H7 (cell line): ENCODE results near the gene NTN5. TPM values are rescaled to one million over a fixed set of nuclear protein-coding genes. Genes with fewer than 3 reads are reported as not detected.
A peak's percentile ranks its signal among the peaks of the same experiment; 100 is the strongest.
"Not testable (repeated sequence)": the region's sequence is repeated elsewhere in the genome, so short reads cannot be mapped to it uniquely, and the experiment has no call there.

Experiments used
- DNase-seq: peaks from one replicate; pipeline ENCODE4 v3.0.0; 2012
- H3K27me3 ChIP-seq: 2 replicates; pipeline ENCODE4 v1.6.0; 2011; ENCODE audit warnings: mild to moderate bottlenecking, low read length; ENCODE audit not compliant: control insufficient read depth, insufficient read depth
- H3K36me3 ChIP-seq: replicated peaks from 2 replicates; pipeline ENCODE4 v1.5.1; 2011; ENCODE audit warnings: low read length; ENCODE audit not compliant: control insufficient read depth, insufficient read depth
- H3K4me3 ChIP-seq: 2 replicates; pipeline ENCODE4 v1.5.1; 2011; ENCODE audit warnings: low read depth, mild to moderate bottlenecking, control low read depth, low read length, moderate library complexity; ENCODE audit not compliant: insufficient read depth
- total RNA-seq: library from RNA; depleted of rRNA; stranded (reverse); fragments of >200 nt; shearing (Covaris generic); gene quantifications from 2 replicates; pipeline ENCODE4 v1.2.3, GENCODE V29; 2014

The NTN5 gene
- total RNA-seq, 1 experiment from 2014 or later, result not detected

DNA sequence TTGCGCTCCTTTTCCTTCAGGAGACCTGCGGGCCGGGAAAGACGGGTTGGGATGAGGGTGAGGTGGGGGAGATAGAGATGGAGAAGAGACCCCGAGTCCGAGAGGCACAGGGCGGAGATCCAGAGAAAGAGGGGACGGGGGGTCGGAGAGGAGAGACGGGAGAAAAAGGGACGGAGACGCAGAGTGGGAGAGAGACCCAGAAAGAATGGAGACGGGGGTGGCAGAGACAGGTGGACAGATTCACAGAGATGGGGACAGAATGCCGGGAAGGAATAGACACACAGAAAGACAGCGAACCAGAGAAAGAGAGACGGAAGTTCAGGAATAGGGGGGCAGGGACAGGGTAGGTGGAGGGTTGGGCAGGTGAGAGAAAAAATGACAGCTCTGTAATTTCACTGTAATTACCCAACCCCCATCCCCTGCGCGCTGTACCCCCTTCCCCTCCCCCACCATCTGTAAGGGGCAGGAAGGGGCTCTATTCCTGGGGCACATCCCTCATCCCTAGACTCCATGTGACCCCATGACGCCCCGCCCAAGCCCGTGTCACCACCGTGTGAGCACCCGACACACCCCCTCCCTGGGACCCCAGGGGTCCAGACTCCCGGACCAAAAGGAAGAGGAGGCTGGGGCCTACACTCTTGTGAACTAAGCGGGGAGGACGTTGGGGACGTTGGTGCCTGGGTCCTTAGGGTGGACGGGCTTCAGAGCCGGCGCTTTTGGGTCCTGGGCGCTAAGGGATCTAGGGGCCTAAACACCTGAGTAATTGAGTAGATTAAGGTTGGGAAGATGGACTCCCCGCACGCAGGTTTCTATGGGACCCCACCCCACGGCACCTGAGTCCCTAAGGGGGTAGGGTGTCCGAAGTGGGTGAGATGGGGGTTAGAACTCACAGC is 36.6 kb downstream of the NTN5 start:
- Histone ChIP-seq H3K27me3 (peaks cover 26% of the 10 kb centered on the region), H3K4me3 (peak overlapping the region; percentile 67), H3K36me3 (peaks cover 2% of the 10 kb centered on the region)
- peak; percentile 68 for DNase-seq

- Histone ChIP-seq H3K4me3 (peak overlapping the region; percentile 67), H3K27me3 (peaks cover 26% of the 10 kb centered on the region), H3K36me3 (peaks cover 2% of the 10 kb centered on the region)
- DNase-seq, result peak; percentile 98
Measured at GRCh38 chr19:48635263-48635965, 37.4 kb downstream of the NTN5 start.

- H3K27me3 ChIP-seq, result peaks cover 21% of the 10 kb centered on the region
- peaks cover 2% of the 10 kb centered on the region for H3K36me3 ChIP-seq
- DNase-seq, result peak; percentile 96
- peak overlapping the region; percentile 26 for H3K4me3 ChIP-seq
Measured at GRCh38 chr19:48634424-48635262, 38.2 kb downstream of the NTN5 start.

GRCh38 chr19:48634036-48634342 is 38.8 kb downstream of the NTN5 start:
- Histone ChIP-seq H3K36me3 (peaks cover 2% of the 10 kb centered on the region), H3K27me3 (peaks cover 15% of the 10 kb centered on the region), H3K4me3 (0 out of 2 replicates have a peak overlapping the region, but pooled peaks have one; percentile 4)
- DNase-seq, result no peak

DNA sequence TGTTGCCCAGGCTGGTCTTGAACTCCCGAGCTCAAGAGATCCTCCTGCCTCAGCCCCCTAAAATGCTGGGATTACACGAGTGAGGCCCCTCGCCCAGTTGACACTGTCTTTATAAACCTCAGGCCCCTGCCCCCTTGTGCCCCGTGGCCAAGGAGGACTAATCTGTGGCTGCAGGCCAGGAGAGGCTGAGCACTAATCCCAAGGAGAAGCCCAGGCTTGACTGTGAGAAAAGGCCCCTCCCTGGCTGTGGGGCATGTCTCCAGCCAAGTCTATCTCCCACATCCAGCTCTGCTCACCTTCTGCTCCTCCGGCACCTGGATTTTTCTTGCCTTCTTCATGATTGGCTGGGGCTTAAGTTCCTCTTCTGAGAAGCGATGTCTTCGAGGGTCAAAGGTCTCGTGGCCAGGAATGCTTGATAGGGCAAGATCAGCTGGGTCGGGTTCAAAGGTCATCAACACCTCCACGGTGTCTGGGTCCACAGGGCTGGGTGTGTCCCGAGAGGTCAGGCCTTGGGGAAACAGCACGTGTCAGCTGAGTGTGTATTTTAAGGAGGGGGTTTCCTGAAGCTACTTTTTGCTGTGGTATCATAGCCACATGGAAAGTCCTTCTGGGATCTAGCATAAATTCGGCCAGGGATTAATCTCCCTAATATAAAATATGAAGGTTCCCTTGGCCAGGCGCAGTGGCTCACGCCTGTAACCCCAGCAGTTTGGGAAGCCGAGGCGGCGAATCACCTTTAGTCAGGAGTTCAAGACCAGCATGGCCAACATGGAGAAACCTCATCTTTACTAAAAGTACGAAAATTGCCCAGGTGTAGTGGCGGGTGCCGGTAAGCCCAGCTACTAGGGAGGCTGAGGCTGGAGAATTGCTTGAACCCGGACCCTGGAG is 39.4 kb downstream of the NTN5 start:
- Histone ChIP-seq H3K36me3 (peaks cover 2% of the 10 kb centered on the region), H3K4me3 (no peak overlapping the region), H3K27me3 (peaks cover 15% of the 10 kb centered on the region)
- peak; percentile 4 for DNase-seq

- no peak for DNase-seq
- no peak overlapping the region for H3K4me3 ChIP-seq
- peaks cover 2% of the 10 kb centered on the region for H3K36me3 ChIP-seq
- H3K27me3 ChIP-seq, result peaks cover 15% of the 10 kb centered on the region
Measured at GRCh38 chr19:48632692-48633147, 40.1 kb downstream of the NTN5 start.

DNA sequence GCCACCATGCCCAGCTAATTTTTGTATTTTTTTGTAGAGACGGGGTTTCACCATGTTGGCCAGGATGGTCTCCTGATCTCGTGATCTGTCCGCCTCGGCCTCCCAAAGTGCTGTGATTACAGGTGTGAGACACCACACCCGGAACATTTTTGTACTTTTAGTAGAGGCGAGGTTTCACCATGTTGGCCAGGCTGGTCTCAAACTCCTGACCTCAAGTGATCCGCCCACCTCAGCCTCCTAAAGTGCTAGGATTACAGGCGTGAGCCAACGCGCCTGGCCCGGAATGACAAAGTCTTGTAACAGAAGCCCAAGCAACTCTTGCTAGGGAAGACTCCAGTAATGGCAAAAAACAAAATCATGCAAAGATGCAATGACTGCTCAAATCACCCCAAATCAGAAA is 40.5 kb downstream of the NTN5 start:
- H3K36me3 ChIP-seq, H3K4me3 ChIP-seq, DNase-seq: not testable (repeated sequence)
- H3K27me3 ChIP-seq, result peaks cover 15% of the 10 kb centered on the region

DNA sequence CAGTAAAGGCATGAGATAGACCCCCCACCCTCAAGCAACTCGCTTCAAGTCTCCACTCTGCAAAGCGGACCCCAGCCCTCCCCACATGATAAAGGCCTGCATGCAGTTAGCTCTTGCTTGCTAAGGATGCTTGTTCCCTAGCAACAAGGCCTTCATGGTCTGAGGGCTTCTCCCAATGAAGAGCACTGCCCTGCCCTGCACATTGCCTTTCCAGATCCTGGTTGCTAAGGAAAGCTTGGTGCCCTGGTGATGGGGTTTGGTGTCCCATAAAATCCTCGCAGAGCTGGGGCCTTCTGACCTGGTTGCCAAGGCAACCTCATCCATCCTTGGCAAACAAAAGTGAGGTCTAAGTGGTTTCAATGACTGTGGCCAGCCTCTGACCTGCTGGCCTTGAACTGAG is 41.6 kb downstream of the NTN5 start:
- peaks cover 6% of the 10 kb centered on the region for H3K27me3 ChIP-seq
- H3K4me3 ChIP-seq, result peak overlapping the region; percentile 50; the same call in 1 of the 2 replicates
- DNase-seq, result no peak
- peaks cover 2% of the 10 kb centered on the region for H3K36me3 ChIP-seq

- Histone ChIP-seq H3K27me3 (no peaks in the 10 kb centered on the region), H3K4me3 (peak overlapping the region; percentile 50), H3K36me3 (peaks cover 2% of the 10 kb centered on the region)
- DNase-seq, result peak; percentile 84
Measured at GRCh38 chr19:48630296-48631063, 42.3 kb downstream of the NTN5 start.

DNA sequence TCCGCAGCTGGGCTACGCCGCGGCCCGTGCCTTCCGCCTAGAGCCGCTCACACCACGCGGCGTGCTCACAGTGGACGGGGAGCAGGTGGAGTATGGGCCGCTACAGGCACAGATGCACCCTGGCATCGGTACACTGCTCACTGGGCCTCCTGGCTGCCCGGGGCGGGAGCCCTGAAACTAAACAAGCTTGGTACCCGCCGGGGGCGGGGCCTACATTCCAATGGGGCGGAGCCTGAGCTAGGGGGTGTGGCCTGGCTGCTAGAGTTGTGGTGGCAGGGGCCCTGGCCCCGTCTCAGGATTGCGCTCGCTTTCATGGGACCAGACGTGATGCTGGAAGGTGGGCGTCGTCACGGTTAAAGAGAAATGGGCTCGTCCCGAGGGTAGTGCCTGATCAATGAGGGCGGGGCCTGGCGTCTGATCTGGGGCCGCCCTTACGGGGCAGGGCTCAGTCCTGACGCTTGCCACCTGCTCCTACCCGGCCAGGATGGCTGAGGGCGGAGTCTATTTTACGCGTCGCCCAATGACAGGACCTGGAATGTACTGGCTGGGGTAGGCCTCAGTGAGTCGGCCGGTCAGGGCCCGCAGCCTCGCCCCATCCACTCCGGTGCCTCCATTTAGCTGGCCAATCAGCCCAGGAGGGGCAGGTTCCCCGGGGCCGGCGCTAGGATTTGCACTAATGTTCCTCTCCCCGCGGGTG is 43.1 kb downstream of the NTN5 start:
- H3K36me3 ChIP-seq, result peaks cover 2% of the 10 kb centered on the region
- H3K4me3 ChIP-seq, result peak overlapping the region; percentile 50
- peak; percentile 97 for DNase-seq

DNA sequence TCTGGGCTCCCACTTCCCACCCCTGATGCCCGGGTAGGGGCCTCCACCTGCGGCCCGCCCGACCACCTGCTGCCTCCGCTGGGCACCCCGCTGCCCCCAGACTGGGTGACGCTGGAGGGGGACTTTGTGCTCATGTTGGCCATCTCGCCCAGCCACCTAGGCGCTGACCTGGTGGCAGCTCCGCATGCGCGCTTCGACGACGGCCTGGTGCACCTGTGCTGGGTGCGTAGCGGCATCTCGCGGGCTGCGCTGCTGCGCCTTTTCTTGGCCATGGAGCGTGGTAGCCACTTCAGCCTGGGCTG is 43.6 kb downstream of the NTN5 start:
- no peaks in the 10 kb centered on the region for H3K27me3 ChIP-seq
- H3K4me3 ChIP-seq, result peak overlapping the region; percentile 50
- H3K36me3 ChIP-seq, result peaks cover 2% of the 10 kb centered on the region
- no peak for DNase-seq

More for the DNA sequence above, 43.1 kb downstream of the NTN5 start:
- H3K27me3 ChIP-seq, result no peaks in the 10 kb centered on the region

DNA sequence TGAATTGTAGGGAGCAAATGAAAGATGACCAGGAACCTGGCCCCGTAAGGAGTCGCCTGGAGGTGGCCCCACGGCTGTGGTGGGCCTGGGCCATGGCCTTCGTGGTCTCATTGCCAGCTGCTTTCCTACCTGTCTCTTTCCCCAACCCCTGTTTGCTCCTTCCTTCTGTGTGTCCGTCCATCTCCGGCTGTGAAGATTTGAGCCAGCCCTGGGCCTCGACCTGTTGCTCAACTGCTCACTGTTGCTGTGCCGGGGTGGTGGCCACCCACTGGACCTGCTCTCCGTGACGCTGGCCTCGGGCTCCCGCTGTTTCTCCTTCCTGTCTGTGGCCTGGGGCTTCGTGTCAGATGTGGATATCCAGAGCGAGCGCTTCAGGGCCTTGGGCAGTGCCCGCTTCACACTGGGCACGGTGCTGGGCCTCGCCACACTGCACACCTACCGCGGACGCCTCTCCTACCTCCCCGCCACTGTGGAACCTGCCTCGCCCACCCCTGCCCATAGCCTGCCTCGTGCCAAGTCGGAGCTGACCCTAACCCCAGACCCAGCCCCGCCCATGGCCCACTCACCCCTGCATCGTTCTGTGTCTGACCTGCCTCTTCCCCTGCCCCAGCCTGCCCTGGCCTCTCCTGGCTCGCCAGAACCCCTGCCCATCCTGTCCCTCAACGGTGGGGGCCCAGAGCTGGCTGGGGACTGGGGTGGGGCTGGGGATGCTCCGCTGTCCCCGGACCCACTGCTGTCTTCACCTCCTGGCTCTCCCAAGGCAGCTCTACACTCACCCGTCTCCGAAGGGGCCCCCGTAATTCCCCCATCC is 44.1 kb downstream of the NTN5 start:
- H3K27me3 ChIP-seq, result no peaks in the 10 kb centered on the region
- H3K4me3 ChIP-seq, result no peak overlapping the region
- DNase-seq, result no peak
- H3K36me3 ChIP-seq, result peaks cover 2% of the 10 kb centered on the region
